GM20000 (cell line): Measurements from ENCODE around the gene RFK.

Source experiments
- DNase-seq: peaks from one replicate; pipeline ENCODE4 v3.0.0; 2012; ENCODE audit warnings: low spot score
- CTCF ChIP-seq: IDR thresholded peaks from 2 replicates; pipeline ENCODE4 v1.5.1; 2012; ENCODE audit warnings: mild to moderate bottlenecking, control low read depth; ENCODE audit errors: extremely low read depth, missing control alignments

Gene RFK

GRCh38 chr9:76377791-76378190 is 16.4 kb downstream of the RFK start:
- DNase-seq, result no peak
- no peak for TF ChIP-seq CTCF

- DNase-seq, result no peak
- TF ChIP-seq CTCF, result no peak
These were observed 19.3 kb downstream of the RFK start for GRCh38 chr9:76374783-76375559.

- TF ChIP-seq CTCF, result no peak
These were observed 20.3 kb downstream of the RFK start for GRCh38 chr9:76373784-76374474.

GRCh38 chr9:76373173-76373783 is 20.9 kb downstream of the RFK start:
- DNase-seq, result no peak
- no peak for TF ChIP-seq CTCF

More at GRCh38 chr9:76373784-76374474, 20.3 kb downstream of the RFK start:
- DNase-seq, result no peak

- DNase-seq, result no peak
- no peak for TF ChIP-seq CTCF
These were observed 21.9 kb downstream of the RFK start for GRCh38 chr9:76372336-76372735.

GRCh38 chr9:76371901-76372300 is 22.3 kb downstream of the RFK start:
- no peak for TF ChIP-seq CTCF
- no peak for DNase-seq
